ENCODE data around the gene TSSK6. TPM values are rescaled to one million over a fixed set of nuclear protein-coding genes. Genes with fewer than 3 reads are reported as not detected.

Gene TSSK6
- total and polyA plus RNA-seq, 2 experiments from 2014 or later = 0.87 to 1.3 TPM

DNA sequence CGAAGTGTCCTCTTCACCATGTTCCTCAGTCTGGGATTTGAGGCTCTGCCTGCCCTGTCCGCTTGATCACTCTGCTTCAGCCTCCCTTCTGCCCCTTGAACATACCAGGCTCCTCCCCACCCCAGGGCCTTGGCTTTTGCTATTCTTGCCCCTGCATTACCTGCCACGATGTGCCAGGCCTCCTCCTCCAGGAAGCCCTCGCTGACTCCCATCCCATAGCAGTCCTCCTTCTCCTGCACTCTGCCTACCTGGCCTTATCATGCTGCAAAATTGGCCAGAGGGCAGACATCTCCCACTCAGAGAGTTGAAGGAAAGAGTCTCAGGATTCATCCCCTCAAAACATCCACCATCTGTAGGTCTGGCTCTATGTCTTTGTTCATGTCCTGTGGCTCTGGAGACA is 15.5 kb upstream of the TSSK6 start:
- Histone ChIP-seq H3K4me2 (no peak overlapping the region), H3K4me1 (ENCODE audit: insufficient read depth) (peaks cover 9% of the 10 kb centered on the region), H3K27me3 (no peaks in the 10 kb centered on the region), H3K79me2 (no peaks in the 10 kb centered on the region), H3K36me3 (replicated peaks; ENCODE audit: insufficient read depth, low read depth) (no peaks in the 10 kb centered on the region), H2AFZ (no peak overlapping the region), H4K20me1 (ENCODE audit: insufficient read depth, poor library complexity, severe bottlenecking) (peaks cover 3% of the 10 kb centered on the region), H3K4me3 (no peak overlapping the region), H3K9me2 (replicated peaks; ENCODE audit: insufficient read depth) (no peaks in the 10 kb centered on the region), H3K9me3 (ENCODE audit: low read depth) (no peaks in the 10 kb centered on the region), H3K27ac (no peak overlapping the region)
- TF ChIP-seq, protein P1, sequence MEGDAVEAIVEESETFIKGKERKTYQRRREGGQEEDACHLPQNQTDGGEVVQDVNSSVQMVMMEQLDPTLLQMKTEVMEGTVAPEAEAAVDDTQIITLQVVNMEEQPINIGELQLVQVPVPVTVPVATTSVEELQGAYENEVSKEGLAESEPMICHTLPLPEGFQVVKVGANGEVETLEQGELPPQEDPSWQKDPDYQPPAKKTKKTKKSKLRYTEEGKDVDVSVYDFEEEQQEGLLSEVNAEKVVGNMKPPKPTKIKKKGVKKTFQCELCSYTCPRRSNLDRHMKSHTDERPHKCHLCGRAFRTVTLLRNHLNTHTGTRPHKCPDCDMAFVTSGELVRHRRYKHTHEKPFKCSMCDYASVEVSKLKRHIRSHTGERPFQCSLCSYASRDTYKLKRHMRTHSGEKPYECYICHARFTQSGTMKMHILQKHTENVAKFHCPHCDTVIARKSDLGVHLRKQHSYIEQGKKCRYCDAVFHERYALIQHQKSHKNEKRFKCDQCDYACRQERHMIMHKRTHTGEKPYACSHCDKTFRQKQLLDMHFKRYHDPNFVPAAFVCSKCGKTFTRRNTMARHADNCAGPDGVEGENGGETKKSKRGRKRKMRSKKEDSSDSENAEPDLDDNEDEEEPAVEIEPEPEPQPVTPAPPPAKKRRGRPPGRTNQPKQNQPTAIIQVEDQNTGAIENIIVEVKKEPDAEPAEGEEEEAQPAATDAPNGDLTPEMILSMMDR (IDR thresholded peaks at IDR 0.05; ENCODE audit: poor library complexity) = no peak
- no peak for TF ChIP-seq EZH2phosphoT487 (IDR thresholded peaks at IDR 0.05; ENCODE audit: low read depth, severe bottlenecking, unreplicated experiment)
- no peak for TF ChIP-seq EZH2 (IDR thresholded peaks at IDR 0.05; ENCODE audit: borderline replicate concordance)
- no peak for DNase-seq (ENCODE audit: low spot score)
- WGBS (ENCODE audit: low lambda C conversion rate, missing lambda C conversion rate) = 84% methylated on average over 4 of the region's 4 CpGs

DNA sequence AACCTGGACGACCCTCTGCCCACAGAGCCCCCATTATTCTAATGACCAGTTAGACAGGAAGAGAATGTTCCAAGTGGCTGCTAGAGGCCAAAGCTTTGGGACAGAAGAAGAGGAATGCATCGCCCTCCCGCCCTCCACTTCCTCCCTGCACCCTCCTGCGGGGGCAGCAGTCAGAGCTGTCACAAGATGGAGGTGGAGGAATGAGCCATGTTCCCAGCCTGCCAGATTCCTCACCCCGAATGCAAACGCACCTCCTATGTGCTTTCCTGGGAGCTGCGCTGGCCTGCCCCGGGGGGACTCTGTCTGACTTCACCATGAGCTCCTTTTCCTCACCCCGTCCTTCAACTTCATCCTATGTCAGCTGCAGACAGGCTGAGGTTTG is 15.1 kb upstream of the TSSK6 start:
- no peak for TF ChIP-seq EZH2 (IDR thresholded peaks at IDR 0.05; ENCODE audit: borderline replicate concordance)
- no peak for TF ChIP-seq EZH2phosphoT487 (IDR thresholded peaks at IDR 0.05; ENCODE audit: low read depth, severe bottlenecking, unreplicated experiment)
- TF ChIP-seq, protein P1 (IDR thresholded peaks at IDR 0.05; ENCODE audit: poor library complexity) = no peak
- WGBS (ENCODE audit: low lambda C conversion rate, missing lambda C conversion rate) = 77% methylated on average over 8 of the region's 9 CpGs
- no peaks in the 10 kb centered on the region for H3K36me3 ChIP-seq (replicated peaks; ENCODE audit: insufficient read depth, low read depth)
- no peak overlapping the region for H3K4me3 ChIP-seq
- H3K9me3 ChIP-seq (ENCODE audit: low read depth) = no peaks in the 10 kb centered on the region
- H3K79me2 ChIP-seq = no peaks in the 10 kb centered on the region
- peaks cover 9% of the 10 kb centered on the region for H3K4me1 ChIP-seq (ENCODE audit: insufficient read depth)
- peaks cover 3% of the 10 kb centered on the region for H4K20me1 ChIP-seq (ENCODE audit: insufficient read depth, poor library complexity, severe bottlenecking)
- DNase-seq (ENCODE audit: low spot score) = no peak
- H3K27me3 ChIP-seq = no peaks in the 10 kb centered on the region
- H3K4me2 ChIP-seq = no peak overlapping the region
- H2AFZ ChIP-seq = no peak overlapping the region
- no peaks in the 10 kb centered on the region for H3K9me2 ChIP-seq (replicated peaks; ENCODE audit: insufficient read depth)
- H3K27ac ChIP-seq = no peak overlapping the region

DNA sequence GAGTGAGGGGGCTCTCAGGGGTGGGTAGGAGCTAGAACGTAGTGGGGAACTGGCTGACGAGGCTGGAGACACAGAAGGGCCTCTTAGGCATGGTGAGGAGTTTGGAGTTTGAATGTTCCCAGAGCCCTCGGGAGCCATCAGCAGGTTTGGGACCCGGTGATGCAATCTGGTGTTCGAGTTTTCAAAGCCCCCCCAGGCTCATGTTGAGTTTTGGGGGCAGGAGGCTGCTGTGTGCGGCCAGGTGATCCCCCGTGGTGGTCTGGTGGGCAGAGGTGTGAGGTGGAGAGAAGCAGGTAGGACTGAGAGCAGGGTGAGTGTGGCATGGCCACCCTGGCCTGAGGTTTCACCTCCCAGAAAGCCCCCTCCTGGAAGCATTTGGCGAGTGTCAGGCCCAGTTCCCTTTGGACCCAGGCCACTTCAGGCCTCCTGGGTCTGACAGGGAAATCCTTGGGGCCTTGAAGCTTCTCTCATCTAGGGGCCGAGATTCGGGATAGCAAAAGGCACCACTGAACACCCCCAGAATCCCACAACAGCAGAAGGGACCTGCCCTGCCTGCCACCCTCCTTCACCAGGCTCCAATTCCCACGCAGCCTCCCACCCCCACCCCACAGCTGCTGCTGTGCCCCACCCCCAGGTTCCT is 14.6 kb upstream of the TSSK6 start:
- no peak overlapping the region for H3K27ac ChIP-seq
- H3K9me2 ChIP-seq (replicated peaks; ENCODE audit: insufficient read depth) = no peaks in the 10 kb centered on the region
- 83% methylated on average over 9 of the region's 11 CpGs for WGBS (ENCODE audit: low lambda C conversion rate, missing lambda C conversion rate)
- TF ChIP-seq, protein P1 (IDR thresholded peaks at IDR 0.05; ENCODE audit: poor library complexity) = no peak
- TF ChIP-seq EZH2phosphoT487 (IDR thresholded peaks at IDR 0.05; ENCODE audit: low read depth, severe bottlenecking, unreplicated experiment) (no peak), EZH2 (IDR thresholded peaks at IDR 0.05; ENCODE audit: borderline replicate concordance) (no peak)
- no peaks in the 10 kb centered on the region for H3K36me3 ChIP-seq (replicated peaks; ENCODE audit: insufficient read depth, low read depth)
- no peak overlapping the region for H3K4me2 ChIP-seq
- no peak for DNase-seq (ENCODE audit: low spot score)
- H3K4me3 ChIP-seq = no peak overlapping the region
- H3K79me2 ChIP-seq = peaks cover 3% of the 10 kb centered on the region
- H3K9me3 ChIP-seq (ENCODE audit: low read depth) = no peaks in the 10 kb centered on the region
- H3K4me1 ChIP-seq (ENCODE audit: insufficient read depth) = peaks cover 9% of the 10 kb centered on the region
- H3K27me3 ChIP-seq = no peaks in the 10 kb centered on the region
- H4K20me1 ChIP-seq (ENCODE audit: insufficient read depth, poor library complexity, severe bottlenecking) = peaks cover 3% of the 10 kb centered on the region
- no peak overlapping the region for H2AFZ ChIP-seq

Data from hepatocyte (in vitro differentiated cells).